Lung microvascular endothelial cell (primary cell): Measurements from ENCODE around the gene IP6K2. TPM values are rescaled to one million over a fixed set of nuclear protein-coding genes. Genes with fewer than 3 reads are reported as not detected.
A peak's percentile ranks its signal among the peaks of the same experiment; 100 is the strongest.

Source experiments
- DNase-seq, 2 donors: peaks; one replicate each; pipeline versions ENCODE4 v3.0.0 to v3.0.0-alpha.2; 2010; ENCODE audit warnings: low read depth in 2 of 2
- total RNA-seq: library from RNA; depleted of rRNA; stranded (reverse); fragments of >200 nt; gene quantifications from 2 replicates; pipeline ENCODE4 v1.2.1, GENCODE V29; 2014

The IP6K2 gene
- total RNA-seq, 1 donor from 2014 or later: 39.3 TPM

GRCh38 chr3:48690846-48691458, 26.1 kb downstream of the IP6K2 start:
- no peak for DNase-seq

DNA sequence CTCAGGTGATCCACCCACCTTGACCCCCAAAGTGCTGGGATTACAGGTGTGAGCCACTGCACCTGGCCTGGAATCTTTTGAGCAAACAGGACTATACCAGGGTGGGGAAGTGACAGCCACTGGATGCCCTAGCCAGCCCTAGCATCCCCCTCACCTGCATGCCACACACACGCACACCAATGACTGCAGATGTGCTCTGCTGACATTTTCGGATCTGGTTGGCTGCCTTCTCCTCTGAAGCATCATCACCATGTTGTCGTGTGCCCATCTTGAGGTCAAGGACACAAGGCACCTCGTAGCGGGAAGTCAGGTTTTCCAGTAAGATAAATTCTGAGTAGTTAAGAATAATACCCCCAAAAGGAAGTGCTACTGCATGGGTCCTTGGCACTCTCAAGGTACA, 27.6 kb downstream of the IP6K2 start:
- DNase-seq: no peak

GRCh38 chr3:48688737-48689075, 28.3 kb downstream of the IP6K2 start:
- DNase-seq: no peak

DNA sequence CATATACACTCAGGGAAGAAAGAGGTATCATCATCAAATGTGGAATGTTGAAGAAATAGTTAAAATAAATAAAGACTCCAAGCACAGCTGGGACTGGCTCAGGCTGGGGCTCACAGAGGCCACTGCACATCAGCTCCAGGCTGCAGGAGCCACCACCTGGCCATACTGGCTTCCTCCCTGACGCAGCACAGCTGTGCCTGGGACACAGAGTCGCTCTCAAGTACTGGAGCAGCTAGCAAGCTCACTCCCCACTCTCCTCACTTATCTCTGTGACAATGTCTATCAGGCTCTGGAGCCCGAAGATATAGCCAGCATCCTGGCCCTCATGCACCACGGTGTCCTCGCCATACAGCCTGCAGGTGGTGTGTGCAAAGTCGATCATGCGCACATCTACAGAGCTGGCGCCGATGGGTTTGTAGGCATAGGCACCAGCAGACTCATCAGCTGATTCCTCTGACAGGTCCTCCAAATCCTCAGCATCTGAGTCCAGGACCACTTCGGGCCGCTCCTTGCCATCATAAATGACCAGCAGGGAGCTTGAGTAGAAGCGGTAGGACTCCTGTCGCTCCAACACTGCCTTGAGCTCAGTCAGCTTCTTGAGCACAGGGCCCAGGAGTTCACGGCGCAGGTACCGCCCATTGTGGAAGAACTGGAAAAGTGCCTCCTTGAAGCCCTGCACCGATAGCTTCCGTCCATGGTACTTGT, 28.8 kb downstream of the IP6K2 start:
- no peak for DNase-seq

DNA sequence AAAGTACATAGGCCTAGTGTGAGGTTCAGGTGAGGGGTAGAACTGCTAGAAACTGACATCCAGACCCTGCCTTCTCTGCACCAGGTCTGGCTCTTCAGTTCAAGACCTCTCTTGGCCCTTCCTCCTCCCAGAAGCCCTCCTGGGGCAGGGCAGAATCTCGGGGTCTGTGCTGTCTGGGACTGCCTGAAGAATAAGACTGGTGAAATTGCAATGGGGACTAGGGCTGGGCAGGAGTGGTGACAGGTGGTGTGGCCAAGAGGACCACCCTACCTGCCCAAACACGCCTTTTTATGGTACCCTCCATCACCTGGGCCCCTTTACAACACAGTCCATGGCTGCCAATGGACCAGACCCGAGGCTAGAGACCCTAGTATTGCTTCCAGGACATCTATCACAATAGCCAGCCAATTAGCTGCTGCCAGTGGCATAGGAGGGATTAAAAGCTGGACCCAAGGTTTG, 29.8 kb downstream of the IP6K2 start:
- DNase-seq: no peak

DNA sequence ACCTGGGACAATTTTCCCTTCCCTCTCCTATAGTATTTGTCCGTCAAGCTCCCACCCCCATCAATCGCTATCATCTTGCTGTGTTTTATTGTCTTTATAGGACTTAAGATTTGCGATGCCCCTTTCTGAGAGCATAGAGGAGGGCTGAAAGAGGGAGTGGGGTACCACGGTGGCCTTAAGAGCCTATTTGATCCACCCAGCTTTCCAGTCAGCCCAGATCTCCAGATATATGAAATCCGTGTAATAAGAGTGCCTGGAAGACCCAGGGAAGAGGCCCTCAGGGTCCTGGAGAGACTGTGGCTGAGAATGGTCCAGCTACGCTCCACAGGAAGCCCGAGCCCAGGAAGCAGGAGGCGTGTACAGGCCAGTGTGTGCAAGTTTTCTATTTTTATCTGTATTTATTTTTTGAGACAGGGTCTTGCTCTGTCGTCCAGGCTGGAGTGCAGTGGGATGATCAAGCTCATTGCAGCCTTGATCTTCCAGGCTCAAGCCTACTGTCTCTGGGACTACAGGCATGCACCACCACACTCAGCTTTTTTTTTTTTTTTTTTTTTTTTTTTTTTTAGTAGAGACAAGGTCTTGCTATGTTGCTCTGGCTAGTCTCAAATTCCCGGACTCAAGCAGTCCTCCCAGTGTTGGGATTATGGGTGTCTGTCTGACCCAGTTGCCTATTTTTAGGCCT, 30.3 kb downstream of the IP6K2 start:
- DNase-seq: no peak

- DNase-seq: peak; percentile 83 to 91
Measured at GRCh38 chr3:48685603-48686511, 31.2 kb downstream of the IP6K2 start, which contains the start of gene NCKIPSD. TSS of gene NCKIPSD (minus strand) at chr3:48685915. CDS start at chr3:48685807, 108 bp downstream.

DNA sequence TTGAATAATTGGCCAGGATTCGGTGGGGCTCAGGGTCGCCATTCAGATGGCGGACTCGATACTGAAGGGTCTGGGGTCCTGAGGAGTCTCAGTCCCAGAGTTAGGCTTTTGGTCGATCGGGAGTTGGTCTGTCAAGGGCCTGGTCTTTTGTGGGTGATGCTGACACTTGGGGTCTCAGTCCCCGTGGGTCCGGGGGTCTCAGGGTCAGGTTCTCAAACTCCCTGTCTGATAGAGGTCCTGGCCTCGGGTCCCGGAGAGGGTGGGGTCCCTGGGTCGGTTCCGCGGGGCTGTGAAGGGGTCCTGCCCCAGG, 31.8 kb downstream of the IP6K2 start:
- no peak for DNase-seq

DNA sequence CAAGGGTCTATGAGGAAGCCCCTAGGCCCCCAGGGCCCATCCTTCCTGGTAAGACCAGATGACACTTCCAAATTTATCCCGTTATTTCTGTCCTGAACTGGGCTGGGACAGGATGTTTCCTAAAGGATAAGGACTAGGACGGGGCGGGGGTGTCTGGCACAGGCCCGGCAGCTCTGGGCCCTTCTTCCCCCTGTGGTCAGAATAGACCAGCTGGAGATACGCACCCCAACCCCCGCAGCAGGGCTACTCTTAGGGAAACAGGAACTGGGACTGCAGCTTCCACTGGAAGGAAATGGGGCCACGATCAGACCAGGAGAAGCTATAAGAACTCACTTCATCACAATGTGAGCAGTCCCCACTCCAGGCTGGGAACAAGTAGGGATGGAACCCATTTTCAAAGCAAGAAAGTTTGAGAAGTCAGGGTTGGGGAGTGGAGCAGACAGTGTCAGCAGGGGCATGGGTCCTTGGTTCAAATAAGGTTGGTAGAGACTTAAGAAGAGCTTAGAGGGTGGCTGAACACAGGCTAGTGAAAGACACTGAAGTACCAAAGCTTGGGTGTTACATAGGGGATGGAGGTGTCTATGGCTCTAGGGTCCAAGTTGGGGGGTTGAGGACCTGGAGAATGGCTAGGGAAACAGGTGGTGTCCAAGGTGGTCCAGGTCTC, 32.4 kb downstream of the IP6K2 start:
- no peak for DNase-seq

DNA sequence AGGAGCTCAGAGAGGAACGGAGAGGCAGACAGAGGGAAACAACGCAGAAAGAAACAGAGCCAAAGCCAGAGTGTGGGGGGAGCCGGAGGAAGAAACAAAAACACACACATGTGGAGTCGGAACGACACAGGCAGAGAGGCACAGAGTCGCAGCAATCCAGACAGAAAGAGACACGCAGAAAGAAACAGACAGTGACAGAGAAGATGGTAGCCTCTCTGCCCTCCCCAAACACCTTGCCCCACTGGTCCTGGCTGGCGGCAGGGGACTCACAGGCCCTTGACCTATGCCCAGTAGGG, 33.0 kb downstream of the IP6K2 start:
- DNase-seq: no peak

DNA sequence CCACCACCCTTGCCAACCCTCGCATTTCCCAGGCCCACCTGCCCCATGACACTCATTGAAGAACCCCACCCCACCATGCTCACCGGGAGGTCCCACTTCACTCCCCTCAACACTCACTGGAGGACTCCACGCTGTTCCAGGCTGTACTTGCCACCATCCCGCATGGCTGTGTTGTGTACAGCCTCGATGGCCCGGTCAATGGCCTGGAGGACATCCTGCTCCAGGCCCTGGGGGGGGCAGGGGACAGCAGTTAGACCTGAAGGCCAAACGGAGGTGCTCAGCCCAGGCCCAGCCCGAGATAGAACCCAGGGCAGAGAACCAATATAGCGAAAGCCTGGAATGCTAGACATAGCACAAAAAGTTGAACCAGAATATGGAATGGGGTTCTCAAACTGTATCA, 34.2 kb downstream of the IP6K2 start:
- no peak for DNase-seq

- no peak for DNase-seq
Measured at GRCh38 chr3:48681974-48682610, 34.9 kb downstream of the IP6K2 start.

DNA sequence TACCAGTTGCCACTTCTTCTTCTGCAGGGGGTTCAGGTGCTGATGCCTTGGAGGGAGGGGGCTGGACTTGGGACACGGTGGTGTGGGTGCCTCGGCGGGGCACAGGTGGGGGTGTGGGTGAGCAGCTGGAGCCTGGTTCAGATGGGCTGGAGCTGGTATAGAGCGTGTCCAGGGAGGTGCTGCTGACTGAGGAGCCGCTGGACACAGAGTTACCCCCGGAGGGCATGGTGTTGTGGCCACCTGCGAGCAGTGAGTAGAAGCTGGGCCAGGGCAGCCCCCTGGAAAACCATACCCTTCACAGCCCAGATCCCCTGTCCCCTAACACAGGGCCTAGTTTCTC, 35.5 kb downstream of the IP6K2 start:
- no peak for DNase-seq

GRCh38 chr3:48680811-48681540, 36.0 kb downstream of the IP6K2 start:
- DNase-seq: no peak

GRCh38 chr3:48679411-48680391, 37.3 kb downstream of the IP6K2 start:
- DNase-seq: no peak

DNA sequence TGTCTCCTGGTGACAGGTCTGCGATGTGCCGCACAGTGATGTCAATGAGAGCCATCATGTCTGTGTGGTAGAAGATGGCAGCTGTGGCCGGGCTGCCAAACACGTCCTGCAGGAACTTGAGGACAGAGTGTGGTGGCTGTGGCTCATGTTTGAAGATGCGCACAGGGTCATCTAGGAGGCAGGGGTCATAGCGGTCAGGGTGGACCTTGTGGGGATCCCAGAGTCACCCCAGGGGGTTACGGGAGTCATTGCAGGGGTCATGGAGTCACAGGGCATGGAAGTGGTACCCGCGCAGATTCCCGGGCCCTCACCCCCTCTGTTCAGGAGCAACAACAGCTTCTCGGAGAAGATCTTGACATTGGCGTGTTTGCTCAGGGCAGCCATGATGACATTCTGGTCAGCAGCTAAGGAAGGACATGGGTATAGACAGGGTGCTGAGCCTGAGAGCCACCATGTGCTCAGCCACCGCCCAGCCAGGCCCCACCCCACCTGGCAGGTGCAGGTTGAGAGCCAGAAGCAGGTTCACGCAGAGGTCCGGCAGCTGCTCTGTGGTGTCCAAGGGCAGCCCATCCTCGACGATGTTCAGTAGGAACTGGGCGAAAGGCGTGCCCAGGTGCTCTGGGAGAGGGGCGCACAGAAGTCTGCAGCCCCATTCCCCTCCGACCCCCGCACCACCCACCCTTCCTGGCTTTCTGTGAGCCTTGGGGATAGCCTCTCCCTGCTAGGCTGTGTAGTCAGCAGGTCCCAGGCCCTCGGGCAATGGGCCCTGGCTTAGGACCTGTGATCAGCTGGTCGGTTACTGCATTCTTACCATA, 38.2 kb downstream of the IP6K2 start:
- no peak for DNase-seq

DNA sequence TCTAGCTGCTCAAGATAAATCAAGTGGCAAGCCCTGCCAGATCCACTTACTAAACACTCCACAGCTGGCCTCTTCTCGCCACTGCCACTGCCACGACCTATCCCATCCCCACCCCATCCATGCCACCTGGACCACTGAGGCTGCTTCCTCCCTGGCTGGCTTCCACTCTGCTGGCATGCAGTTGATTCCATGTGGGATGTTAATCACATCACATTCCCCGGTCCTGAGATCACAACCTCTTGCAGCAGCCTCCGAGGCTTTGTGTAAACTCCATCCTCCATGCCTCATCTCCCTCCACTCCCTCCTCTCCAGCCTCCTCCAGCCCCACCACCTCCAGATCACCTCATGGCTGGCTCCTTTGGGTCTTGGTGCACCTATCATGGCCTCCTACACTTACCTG, 39.0 kb downstream of the IP6K2 start:
- DNase-seq: no peak

GRCh38 chr3:48674505-48674904, 42.5 kb downstream of the IP6K2 start:
- no peak for DNase-seq
